NCI-H1105 treated with DMSO at 0.1 percent for 48 hours (cell line): Measurements from ENCODE around the gene CAMK1.

Experiments
- DNase-seq: peaks from one replicate; lab custom pipeline; 2025; lab: John Stamatoyannopoulos, UW

Gene CAMK1

DNA sequence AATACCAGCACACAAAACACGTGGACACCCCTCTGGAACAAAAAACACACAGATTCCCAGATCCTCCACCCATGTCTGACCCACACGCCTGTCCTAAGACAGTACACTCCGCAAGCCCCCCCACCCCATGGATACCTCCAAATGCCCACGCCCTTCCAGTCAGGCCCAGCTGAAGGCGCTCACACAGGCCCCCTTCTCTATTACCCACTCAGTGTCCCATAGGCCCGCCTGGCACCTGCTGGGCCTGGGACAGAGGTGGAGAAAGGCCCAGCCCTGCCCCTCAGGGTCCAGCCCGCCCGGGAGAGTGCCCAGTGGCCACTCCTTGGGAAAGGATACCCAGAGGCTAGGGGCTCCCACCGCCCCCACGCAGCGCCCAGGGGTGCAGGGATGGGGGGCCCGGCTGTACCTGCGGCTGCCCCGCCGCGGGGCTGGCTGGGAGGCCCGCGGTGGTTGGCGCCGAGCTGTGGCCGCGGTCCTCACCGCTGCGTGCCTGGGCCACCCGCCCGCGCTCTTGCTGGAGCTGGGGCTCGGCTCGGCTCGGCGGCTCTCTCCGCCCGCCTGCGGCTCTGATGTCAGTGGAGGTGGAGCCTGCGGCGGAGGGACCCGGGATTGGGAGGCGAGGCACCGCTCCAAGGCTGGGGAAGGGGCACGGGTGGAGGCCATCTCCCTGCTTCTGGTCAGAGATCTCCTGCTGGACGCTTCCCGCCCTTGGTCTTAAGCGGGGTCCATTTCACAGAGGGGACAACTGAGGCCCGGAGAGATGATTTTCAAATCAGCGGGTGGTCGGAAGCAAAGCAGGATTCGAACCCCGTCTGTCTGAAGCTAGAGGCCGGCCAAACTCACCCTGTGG is at the start of gene CAMK1:
Gene CAMK1, minus strand, starts transcription at position 522 of the 850 bp plus-strand sequence. CDS start 2,198 bp downstream, outside the sequence.
- peak; percentile 12 for DNase-seq

DNA sequence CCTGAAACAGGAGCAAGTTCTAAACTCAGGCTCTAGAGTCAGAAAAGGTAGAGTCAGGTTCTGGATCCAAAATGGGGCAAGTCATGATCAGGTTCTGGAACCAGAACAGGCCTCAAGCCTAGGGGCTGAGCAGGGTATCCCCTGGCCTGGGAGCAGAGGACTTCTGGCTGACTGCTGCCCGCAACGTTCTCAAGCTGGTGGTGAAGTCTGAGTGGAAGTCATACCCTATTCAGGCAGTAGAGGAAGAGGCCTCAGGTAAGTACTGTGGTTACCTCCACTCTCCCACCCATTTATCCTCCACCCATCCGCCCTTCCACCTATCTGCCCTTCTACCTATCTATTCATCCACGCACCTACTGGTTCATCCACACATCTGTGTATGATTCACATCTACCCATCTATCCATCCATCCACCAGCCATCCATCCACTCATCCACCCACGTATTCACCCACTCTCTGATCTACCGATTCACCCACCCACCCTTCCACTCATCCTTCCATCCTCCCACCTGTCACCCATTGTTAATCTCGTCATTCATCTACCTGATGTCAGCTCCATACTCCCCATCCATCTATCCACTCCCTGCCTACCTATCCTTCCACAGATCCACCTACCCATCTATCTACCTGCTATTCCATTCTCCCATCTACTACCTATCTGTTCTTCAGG is 49.1 kb upstream of the CAMK1 start:
- DNase-seq: no peak

DNA sequence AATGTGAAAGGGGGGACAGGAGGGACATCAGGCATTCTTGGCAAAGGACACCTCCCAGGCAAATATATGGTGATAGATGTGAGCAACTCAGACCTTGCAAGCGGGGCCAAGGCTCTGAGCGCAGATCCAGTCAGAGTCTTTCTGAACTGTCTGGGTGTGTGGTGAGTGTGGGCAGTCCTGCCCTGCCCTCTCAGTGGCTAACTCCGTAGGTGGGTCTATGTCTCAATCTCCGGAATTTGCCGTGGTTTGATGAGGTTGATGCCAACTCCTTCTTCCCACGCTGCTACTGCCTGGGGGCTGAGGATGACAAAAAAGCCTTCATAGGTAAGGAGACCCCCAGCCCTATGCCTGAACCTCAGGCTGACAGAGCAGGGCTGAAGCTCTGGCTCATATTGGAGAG is 47.7 kb upstream of the CAMK1 start:
- DNase-seq: no peak

DNA sequence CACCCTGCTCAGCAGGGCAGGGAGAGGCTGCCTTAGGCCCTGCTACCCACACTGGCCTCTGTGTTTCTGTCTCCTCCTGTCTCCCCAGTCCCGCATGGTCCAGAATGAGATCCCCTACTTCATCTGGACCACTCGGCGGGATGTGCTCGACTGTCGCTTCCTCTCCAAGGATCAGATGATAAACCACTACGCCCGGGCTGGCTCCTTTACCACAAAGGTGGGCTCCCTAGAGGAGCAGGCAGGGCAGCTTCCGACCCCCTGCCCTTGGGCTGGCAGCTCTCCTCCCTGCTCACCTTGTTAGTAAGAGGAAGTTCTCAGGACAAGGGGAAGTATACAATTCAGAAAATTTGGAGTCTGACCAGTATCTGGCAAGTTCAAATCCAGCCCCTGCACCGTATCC is 46.2 kb upstream of the CAMK1 start:
- no peak for DNase-seq

DNA sequence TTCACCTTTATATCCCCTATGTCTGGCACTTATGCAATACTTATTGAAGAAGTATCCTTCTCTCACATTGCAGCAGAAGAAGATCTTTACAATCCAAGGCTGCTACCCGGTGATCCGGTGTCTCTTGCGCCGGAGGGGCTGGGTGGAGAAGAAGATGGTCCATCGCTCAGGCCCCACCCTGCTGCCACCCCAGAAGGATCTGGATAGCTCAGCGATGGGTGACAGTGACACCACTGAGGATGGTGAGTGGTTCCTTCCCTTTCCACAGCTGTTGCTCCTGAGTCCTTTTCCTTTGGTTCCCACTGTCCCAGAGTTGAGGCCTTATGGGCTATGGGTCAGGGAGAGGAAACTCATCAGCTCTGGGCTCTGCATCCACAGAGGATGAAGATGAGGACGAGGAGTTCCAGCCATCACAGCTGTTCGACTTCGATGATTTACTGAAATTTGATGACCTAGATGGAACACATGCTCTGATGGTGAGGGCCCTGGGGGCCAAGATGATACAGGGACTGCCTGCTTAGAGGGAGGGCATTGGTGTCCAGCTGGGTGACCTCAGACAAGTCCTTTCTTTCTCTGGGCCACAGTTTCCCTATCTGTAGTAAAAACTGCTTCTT is 43.2 kb upstream of the CAMK1 start:
- DNase-seq: no peak

DNA sequence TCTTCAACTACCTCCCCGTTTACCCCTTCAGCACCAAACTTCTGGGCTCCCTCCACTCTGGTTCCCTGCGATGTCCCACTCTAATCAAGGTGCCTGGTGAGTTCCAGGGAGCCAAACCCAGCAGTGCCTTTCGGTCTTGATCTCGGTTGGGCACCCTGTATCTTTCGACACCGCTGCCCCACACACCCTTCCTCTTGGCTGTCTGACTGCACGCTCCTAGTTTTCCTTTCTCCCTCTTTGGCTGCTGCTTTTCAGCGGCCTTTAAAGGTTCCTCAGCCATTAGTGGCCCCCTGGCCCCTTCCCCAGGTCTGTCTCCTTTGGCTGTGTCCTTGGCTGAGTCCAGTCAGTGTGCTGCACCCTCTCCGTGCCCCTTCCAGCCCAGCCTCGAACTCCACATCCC is 41.1 kb upstream of the CAMK1 start:
- no peak for DNase-seq

DNA sequence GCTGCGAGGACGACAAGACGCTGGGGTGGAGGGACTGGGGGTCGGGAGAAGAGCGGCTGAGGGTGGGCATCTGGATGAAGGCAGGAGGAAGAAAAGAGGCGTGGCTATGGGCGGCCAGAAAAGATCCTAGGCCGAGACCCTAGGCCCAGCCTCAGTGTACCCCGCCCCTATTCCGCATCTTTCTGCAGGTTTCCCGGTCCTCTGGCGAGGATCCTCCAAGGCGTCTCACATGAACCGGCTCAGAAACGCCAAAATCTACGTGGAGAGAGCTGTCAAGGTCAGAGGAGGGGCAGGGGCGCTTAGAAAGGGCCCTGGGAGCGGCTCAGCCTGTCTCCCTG is 40.7 kb upstream of the CAMK1 start:
- no peak for DNase-seq

DNA sequence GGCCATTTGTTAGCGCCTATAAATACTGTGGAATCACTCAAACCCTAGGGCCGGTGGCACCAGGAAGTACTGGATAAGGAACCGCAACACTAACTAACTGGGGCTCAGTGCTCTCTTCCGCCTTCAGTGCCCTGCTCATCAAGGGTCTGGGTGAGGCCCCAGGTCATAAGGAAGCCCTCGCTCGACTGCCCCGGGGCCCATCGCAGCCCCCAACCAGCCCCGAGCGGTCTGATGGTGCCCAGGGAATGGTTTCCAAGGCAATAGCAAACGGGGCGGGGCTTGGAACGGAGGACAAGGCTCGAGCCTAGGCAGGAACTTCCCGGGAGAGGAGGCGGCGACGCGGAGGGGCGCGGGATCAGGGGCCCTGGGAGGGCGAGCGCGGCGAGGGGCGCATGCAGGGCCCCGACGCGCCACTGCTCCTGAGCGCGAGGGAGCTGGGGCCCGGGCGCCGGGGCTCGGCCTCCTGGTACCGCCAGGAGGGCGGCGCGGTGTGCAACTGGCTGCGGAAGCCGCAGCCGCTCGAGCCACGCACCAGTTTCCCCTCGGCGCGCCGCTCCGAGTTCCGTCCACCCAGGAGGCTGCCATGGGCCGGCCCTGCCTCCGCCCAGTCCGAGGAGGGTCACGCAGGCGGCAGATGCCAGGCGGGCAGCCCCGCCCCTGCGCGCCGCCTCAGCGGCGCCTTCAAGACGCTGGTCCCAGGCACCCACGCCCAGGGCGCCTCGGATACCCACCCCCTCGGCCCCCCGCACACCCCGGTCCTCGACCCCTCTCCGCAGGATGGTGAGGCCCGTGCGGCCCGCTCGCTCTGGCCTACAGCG is 40.1 kb upstream of the CAMK1 start, which contains the start of gene TTLL3:
Gene TTLL3, plus strand, starts transcription at position 648 of the 818 bp plus-strand sequence. CDS start 400 bp downstream, outside the sequence.
- peak; percentile 59 for DNase-seq

DNA sequence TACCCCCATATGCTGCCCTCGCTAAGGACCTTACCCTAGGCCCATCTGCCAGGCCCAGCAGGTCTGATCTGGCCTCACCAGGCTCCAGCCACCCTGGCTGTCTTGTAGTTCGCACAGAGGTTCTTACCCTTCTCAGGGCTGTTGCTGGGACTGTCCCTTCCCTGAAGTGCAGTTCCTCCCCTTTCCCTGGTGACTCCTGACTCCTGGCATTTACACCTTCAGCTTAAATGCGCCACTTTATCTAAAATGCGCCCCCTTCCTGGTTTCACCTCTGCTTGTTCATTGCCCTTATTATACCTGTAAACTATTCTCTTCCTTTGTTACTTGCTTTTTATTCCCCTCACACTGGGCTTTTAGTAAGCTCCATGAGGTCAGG is 39.5 kb upstream of the CAMK1 start:
- no peak for DNase-seq

DNA sequence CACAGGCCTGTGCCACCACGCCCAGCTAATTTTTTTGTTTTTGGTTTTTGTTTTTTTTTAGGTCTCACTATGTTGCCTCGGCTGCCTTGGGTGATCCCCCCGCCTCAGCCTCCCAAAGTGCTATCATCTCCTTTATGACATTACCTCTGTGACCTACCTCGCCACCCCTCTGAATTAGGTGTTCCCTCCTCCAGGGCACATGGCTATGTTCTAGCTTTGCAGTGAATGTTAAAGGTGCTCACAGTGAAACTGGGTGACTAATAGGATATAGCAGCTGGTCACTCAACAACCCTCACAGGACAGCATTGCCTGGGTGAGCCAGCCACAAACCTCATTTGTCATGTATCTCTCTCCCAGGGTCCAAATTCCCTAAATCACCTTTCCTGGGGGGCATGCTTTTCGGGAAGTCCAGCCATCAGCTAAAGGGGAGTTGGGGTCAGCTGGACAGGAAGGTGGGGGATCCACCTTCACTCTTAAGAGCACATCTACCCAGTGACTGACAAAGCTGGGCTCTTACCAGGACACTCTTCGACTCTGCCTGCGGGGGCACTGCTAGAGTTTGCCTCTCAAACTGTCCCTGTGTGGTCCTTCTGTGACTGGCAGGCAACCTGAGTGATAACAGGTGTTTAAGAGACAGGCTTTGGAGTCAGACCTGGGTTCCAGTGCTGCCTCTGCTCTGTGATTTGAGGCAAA is 38.7 kb upstream of the CAMK1 start:
- peak; percentile 33 for DNase-seq

DNA sequence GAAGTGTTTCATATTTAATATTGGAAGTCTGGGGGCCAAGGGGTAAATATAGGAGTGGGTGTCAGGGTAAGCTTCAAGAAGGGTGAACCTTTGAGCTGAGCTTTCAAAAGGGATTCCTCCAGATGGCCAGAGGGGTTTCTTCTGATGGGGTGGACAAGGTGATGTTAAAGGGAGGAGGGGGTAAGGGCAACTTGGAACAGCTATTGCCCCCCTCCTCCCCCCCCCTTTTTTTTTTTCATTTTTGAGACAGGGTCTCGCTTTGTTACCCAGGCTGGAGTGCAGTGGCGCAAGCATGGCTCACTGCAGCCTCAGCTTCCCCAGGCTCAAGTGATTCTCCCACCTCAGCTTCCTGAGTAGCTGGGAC is 38.2 kb upstream of the CAMK1 start:
- no peak for DNase-seq

DNA sequence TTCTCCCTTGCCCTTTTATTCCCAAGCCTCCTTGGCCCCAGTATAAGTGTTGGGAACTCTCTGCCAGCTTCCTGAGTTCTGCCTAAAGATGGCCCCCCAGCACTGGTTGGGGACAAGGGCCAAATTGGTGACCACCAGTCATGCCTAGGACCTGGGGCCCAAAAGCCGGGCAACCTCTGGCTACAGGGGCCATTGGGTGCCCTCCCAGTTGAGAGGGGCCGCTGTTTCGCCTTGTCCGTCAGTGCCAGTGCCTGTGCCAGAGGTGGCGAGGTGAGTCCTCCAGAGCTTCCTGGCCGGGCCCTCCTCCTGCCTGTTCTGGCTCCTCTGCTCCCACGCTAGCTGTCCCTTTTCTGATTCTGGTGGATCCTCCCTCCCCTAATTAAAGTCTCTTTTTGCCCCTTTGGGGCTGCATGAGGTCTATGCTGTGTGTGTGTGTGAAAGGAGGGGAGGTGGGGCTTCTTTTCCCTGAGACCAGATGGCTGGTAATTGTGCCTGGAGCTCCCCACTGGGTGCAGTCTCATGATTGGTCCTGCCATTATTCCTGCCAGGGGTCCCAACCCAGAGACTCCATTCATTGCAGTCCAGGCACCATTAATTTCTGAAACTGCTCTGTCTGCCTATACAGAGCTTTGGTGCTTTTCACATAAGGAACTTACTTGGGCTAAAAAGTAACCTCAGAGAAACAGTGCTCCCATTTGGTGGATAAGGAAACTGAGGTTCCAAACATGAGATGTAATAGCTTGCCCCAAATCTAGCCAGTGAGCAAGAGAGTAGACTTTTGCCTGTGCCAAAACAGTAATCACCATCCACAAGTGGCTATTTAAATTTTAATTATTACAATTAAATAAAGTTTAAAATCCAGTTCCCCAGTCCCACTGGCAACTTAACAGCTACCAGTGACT is 37.2 kb upstream of the CAMK1 start:
- DNase-seq: no peak

DNA sequence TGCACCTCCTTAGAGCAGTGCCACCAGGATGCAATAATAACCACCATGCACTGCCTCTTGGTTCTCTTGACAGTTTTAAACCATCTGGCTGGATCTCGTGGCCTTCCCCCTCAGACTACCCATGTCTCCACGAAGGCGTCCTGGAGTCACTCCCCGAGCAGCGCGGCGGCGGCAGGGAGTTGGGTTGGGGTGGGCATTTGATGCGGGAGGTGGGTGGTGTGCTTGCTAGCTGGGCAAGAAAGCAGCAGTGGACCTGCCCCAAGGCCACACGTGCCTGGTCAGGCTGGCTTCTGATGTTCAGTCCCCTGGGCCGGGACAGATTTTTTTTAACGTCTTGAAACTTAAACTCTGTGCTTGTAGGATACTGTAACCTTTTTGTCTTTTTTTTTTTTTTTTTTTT is 36.4 kb upstream of the CAMK1 start:
- DNase-seq: no peak

DNA sequence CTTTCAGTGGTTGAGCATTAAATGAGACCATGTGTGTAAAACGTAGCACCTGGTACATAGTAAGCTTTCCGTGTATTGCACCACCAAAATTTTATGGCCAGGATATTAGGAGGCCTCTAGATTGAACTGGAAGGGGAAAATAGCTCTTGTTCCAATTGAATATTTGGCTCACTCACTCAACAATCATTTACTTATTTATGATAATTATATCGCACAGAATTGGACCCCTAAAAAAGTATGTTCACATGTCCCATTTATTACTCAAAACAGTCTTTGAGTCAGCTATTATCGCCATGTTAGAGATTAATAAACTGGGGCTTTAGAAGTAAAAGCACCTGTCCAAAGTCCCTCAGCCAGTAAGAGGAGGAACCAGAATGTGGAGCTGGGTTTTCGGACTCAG is 35.2 kb upstream of the CAMK1 start:
- DNase-seq: no peak

DNA sequence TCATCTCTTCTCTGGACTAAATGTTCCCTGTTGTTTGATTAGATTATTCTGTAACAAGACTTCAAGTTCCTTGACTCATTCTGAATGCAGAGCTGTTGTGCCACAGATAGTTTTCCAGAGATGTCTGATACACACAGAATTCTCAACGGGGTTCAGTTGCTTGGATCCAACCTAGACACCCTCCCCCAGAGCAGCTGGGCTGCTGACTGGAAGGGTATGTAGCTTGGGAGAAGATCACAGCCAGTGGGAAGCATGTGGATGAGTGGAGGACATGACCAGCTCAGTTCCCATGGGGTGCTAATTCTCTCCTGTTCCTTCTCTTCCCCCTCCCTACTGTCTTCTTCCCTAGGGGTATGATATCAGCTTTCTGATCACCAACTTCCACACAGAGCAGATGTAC is 33.7 kb upstream of the CAMK1 start:
- no peak for DNase-seq

DNA sequence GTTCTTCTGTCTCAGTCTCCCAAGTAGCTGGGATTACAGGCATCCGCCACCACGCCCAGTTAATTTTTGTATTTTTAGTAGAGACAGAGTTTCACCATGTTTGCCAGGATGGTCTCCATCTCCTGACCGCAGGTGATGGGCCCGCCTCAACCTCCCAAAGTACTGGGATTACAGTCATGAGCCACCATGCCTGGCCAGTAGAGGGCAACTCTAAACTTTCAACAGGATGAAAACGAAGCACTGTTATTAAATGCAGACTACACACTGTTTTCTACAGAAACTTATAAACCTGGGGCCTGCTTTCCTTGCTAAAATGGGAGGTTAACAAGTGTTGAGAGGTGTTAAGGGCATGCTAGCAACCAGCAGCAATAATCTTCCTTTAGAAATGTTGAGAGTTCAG is 30.8 kb upstream of the CAMK1 start:
- DNase-seq: no peak

DNA sequence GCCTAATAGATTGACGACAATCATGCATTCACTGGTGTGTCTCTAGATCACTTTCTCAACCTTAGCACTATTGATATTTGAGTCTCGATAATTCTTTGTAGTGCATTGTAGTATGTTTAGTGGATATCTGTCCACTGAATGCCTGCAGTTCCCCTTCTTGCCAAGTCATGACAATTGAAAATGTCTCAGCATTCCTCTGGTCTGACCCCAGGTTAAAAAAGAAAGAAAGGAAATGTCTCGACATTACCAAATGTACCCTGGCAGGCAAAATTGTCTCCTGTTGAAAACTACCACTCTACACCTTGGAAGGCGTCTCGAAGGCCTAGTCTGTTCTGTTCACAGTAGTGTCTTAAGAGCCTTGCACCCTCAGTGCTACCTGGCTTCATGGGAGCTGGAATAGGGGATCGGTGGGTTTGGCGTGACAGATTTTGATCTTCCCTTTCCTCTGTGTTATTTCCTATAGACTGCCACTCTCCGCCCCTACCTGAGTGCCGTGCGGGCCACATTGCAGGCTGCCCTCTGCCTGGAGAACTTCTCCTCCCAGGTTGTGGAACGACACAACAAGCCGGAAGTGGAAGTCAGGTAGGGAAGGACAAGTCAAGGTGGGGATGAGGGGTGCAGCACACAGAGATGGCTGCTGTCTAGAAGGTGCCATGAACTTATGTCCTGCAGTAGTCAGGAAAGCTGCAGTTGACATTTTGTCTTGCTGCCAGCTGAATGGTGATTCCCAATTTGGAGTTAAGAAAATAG is 27.6 kb upstream of the CAMK1 start:
- no peak for DNase-seq

DNA sequence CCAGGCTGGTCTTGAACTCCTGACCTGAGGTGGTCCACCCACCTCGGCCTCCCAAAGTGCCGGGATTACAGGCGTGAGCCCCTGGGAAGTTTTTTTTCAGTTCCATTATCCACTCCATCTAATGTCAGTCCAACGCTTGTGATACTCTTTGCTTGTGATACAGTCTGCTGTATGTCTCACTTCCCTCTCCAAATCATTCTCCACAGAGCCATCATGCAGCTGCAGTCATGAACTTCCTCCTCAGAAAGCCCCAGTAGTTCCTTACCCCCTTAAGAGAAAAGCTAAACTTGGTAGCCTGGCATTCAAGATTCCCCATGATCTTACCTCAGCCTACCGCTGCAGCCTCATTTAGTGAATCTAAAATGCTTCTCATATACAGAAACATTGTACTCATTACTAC is 25.5 kb upstream of the CAMK1 start:
- DNase-seq: no peak

DNA sequence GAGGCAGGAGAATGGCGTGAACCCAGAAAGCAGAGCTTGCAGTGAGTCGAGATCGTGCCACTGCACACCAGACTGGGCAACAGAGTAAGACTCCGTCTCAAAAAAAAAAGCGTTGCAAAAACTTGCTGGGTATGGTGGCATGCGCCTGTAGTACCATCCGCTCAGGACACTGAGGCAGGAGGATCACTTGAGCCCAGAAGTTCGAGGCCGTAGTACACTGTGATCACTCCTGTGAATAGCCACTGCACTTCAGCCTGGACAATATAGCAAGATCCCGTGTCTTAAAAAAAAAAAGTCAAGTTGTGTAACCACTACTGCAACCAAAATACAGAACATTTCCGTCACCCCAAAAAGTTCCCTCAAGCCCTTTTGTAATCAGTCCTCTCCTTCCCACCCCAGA is 24.7 kb upstream of the CAMK1 start:
- no peak for DNase-seq

DNA sequence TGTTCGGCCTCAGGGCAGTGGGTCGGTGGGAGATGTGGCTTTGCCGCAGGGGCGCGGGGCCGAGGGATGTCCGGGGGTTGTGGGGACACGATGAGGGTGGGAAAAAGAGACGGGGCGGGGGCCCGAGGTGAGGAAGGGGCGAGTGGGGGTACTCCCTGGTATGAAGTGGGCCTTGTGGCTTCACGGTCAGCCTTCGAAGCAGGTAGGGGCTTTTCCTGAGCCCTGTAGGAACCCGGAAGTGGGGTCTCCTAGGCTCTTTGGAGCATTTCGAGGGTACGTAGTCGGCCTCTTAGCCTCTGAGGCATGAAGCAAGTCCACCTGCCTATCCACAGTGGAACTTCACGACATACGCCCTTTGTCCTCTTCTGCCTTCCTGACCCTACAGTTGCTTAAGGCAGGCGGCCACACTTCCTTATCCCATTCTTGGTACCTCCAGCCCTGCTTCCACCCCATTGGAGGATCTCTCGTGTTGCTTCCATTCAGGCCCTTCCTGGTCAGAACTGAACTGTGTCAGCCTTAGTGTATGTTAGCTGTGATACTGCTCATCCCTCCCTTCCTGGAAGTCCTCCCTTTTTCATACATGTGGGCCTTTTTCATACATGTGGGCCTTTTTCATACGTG is 23.5 kb upstream of the CAMK1 start:
- no peak for DNase-seq
